Activated CD4-positive, alpha-beta T cell treated with anti-CD3 and anti-CD28 coated beads, Interleukin-2, amount 50 U/mL, for 16 hours (primary cell): ENCODE results near the gene SPNS2.

ENCODE experiments used
- DNase-seq: peaks from one replicate; pipeline ENCODE4 v3.0.0-alpha.2; 2020

SPNS2 gene

GRCh38 chr17:4480929-4481898 lies 17.5 kb upstream of the SPNS2 start:
- DNase-seq, result peak; percentile 46

GRCh38 chr17:4482338-4483011 lies 16.2 kb upstream of the SPNS2 start:
- no peak for DNase-seq

- no peak for DNase-seq
Measured at GRCh38 chr17:4483012-4483840, 15.5 kb upstream of the SPNS2 start.

GRCh38 chr17:4485676-4486646 lies 12.7 kb upstream of the SPNS2 start:
- DNase-seq, result peak; percentile 46

GRCh38 chr17:4487296-4487695 lies 11.4 kb upstream of the SPNS2 start:
- DNase-seq, result no peak

GRCh38 chr17:4487820-4488716 lies 10.6 kb upstream of the SPNS2 start:
- no peak for DNase-seq

- no peak for DNase-seq
Measured at GRCh38 chr17:4488989-4489595, 9.6 kb upstream of the SPNS2 start.

- no peak for DNase-seq
Measured at GRCh38 chr17:4490109-4490591, 8.5 kb upstream of the SPNS2 start.

GRCh38 chr17:4490637-4491061 lies 8.0 kb upstream of the SPNS2 start:
- no peak for DNase-seq

- no peak for DNase-seq
Measured at GRCh38 chr17:4492721-4493561, 5.7 kb upstream of the SPNS2 start.

- no peak for DNase-seq
Measured at GRCh38 chr17:4497101-4497824, 1.4 kb upstream of the SPNS2 start.

- no peak for DNase-seq
Measured at GRCh38 chr17:4499431-4500190, 930 bp downstream of the SPNS2 start.

- DNase-seq, result no peak
Measured at GRCh38 chr17:4500191-4500571, 1.5 kb downstream of the SPNS2 start.

- no peak for DNase-seq
Measured at GRCh38 chr17:4501295-4501949, 2.7 kb downstream of the SPNS2 start.

- DNase-seq, result no peak
Measured at GRCh38 chr17:4502466-4503154, 3.9 kb downstream of the SPNS2 start.

GRCh38 chr17:4503283-4504025 lies 4.8 kb downstream of the SPNS2 start:
- no peak for DNase-seq
